Mucosa of descending colon (tissue), 3 donors: ENCODE results near the gene SIX2. TPM values are rescaled to one million over a fixed set of nuclear protein-coding genes. Genes with fewer than 3 reads are reported as not detected.

Experiments
- ATAC-seq: fragments of 200-7000 bp; cut with Tn5 transposase; one replicate; pipeline ENCODE4 v1.9.1; 2020; ENCODE audit warnings: mild to moderate bottlenecking, moderate library complexity
- DNase-seq, 3 donors: peaks; one replicate each; pipeline ENCODE4 v3.0.0-alpha.2; 2020
- H3K36me3 ChIP-seq: fragments of 200-600 bp; one replicate; pipeline ENCODE4 v1.8.0; 2021; ENCODE audit warnings: low read depth, mild to moderate bottlenecking
- H3K4me1 ChIP-seq: fragments of 200-600 bp; one replicate; pipeline ENCODE4 v1.8.0; 2021; ENCODE audit warnings: low read depth, mild to moderate bottlenecking
- H3K4me3 ChIP-seq: fragments of 200-600 bp; one replicate; pipeline ENCODE4 v1.8.0; 2021; ENCODE audit warnings: mild to moderate bottlenecking
- H3K9me3 ChIP-seq: fragments of 200-600 bp; one replicate; pipeline ENCODE4 v1.8.0; 2021; ENCODE audit warnings: mild to moderate bottlenecking
- CTCF ChIP-seq: fragments of 200-600 bp; IDR thresholded peaks from one replicate; pipeline ENCODE4 v1.8.0; 2022; ENCODE audit warnings: antibody characterized with exemption, mild to moderate bottlenecking
- intact Hi-C, 2 donors: fragments of 100-400 bp; cut with DNase I in 1 of 2; cut with micrococcal nuclease in 1 of 2; formaldehyde crosslinking; loops; one replicate each; pipeline versions ENCODE4 v1.11.0 to v1.11.1; 2022; cut with DNase I, micrococcal nuclease
- total RNA-seq, 3 donors: library from RNA; stranded (reverse); fragmentation: NEBNext Ultra II Directional in 2 of 3; extraction: Animal tissue kit (Norgen Biotek cat#: 25700) in 2 of 3; gene quantifications; one replicate each; pipeline versions ENCODE4 v1.2.1 to v1.2.4, GENCODE V29; 2021 to 2023
- donor health status: DM: no; HTN: no; CAD: no; lungs with moderate emphysema.
- donor health status: DM: no; HTN: no; CAD: no.
- donor health status: DM: no; HTN: yes; CAD: no.

The SIX2 gene
- total RNA-seq, 3 donors from 2014 or later: 0.12 TPM; not detected in 2

- Histone ChIP-seq H3K4me1 (peaks cover 23% of the 10 kb centered on the region), H3K9me3 (no peaks in the 10 kb centered on the region), H3K36me3 (no peaks in the 10 kb centered on the region), H3K4me3 (no peak overlapping the region)
- TF ChIP-seq CTCF: no peak
- ATAC-seq (no peak), DNase-seq (no peak)
- intact Hi-C loops: loop anchor here in 1 of 2 donors (1.0 kb wide), 1 partner anchor 27 kb away; no protein-coding TSS in a partner anchor
Observed at GRCh38 chr2:45007961-45008295, 1.3 kb downstream of the SIX2 start.

- Histone ChIP-seq H3K4me3 (no peak overlapping the region), H3K9me3 (no peaks in the 10 kb centered on the region), H3K36me3 (no peaks in the 10 kb centered on the region), H3K4me1 (peaks cover 23% of the 10 kb centered on the region)
- TF ChIP-seq CTCF: no peak
- no peak for ATAC-seq
- intact Hi-C loops: no loop called here
- no peak for DNase-seq
Observed at GRCh38 chr2:45006942-45007287, 2.3 kb downstream of the SIX2 start.

- intact Hi-C loops: no loop called here
- ATAC-seq: no peak
- TF ChIP-seq CTCF: no peak
- no peaks in the 10 kb centered on the region for H3K9me3 ChIP-seq
- no peaks in the 10 kb centered on the region for H3K36me3 ChIP-seq
- H3K4me1 ChIP-seq: peaks cover 27% of the 10 kb centered on the region
- no peak overlapping the region for H3K4me3 ChIP-seq
- DNase-seq: no peak
Observed at GRCh38 chr2:45006041-45006941, 3.0 kb downstream of the SIX2 start.

GRCh38 chr2:45005261-45006002 is 3.8 kb downstream of the SIX2 start:
- intact Hi-C loops: no loop called here
- TF ChIP-seq CTCF: no peak
- H3K4me3 ChIP-seq: no peak overlapping the region
- DNase-seq (no peak), ATAC-seq (no peak)
- no peaks in the 10 kb centered on the region for H3K36me3 ChIP-seq
- H3K4me1 ChIP-seq: peaks cover 31% of the 10 kb centered on the region
- H3K9me3 ChIP-seq: no peaks in the 10 kb centered on the region

- H3K4me1 ChIP-seq: peaks cover 25% of the 10 kb centered on the region
- H3K9me3 ChIP-seq: no peaks in the 10 kb centered on the region
- H3K4me3 ChIP-seq: no peak overlapping the region
- ATAC-seq (no peak), DNase-seq (no peak)
- H3K36me3 ChIP-seq: no peaks in the 10 kb centered on the region
- no peak for TF ChIP-seq CTCF
- intact Hi-C loops: no loop called here
Observed at GRCh38 chr2:45004562-45005191, 4.6 kb downstream of the SIX2 start.
